ENCODE data around the gene CLEC1A.

DNA sequence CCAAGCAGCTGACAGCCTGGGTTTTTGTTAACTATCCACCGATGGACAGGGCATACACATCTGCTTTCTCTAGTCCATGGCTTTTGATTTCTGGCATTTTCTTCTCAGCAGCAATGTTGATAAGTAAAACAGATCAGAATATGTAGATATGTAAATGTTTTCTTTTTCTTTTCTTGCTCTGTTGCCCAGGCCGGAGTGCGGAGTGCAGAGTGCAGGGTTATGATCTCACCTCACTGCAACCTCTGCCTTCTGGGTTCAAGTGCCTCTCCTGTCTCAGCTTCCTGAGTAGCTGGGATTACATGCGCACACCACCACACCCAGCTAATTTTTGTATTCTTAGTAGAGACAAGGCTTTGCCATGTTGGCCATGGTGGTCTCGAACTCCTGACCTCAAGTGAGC, 40.4 kb downstream of the CLEC1A start:
- TF ChIP-seq, protein P1, sequence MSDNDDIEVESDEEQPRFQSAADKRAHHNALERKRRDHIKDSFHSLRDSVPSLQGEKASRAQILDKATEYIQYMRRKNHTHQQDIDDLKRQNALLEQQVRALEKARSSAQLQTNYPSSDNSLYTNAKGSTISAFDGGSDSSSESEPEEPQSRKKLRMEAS (IDR thresholded peaks at IDR 0.05) = no peak
- TF ChIP-seq RAD21 (IDR thresholded peaks at IDR 0.05; ENCODE audit: low read depth) (no peak), EP300 (IDR thresholded peaks at IDR 0.05; ENCODE audit: borderline replicate concordance) (no peak), TEAD4 (IDR thresholded peaks at IDR 0.05) (no peak), YY1 (IDR thresholded peaks at IDR 0.05; ENCODE audit: low read depth) (no peak), TCF12 (IDR thresholded peaks at IDR 0.05; ENCODE audit: low read depth) (no peak)
